GM18873 (cell line): Measurements from ENCODE around the gene KLF7.

Experiments used
- ATAC-seq: cut with Tn5 transposase; IDR thresholded peaks from one replicate; pipeline ENCODE4 v1.9.1; 2021; ENCODE audit warnings: mild to moderate bottlenecking, moderate library complexity, moderate number of reproducible peaks; ENCODE audit not compliant: unreplicated experiment, low FRiP score

Gene KLF7

GRCh38 chr2:207072571-207072970, 93.2 kb downstream of the KLF7 start:
- no peak for ATAC-seq

DNA sequence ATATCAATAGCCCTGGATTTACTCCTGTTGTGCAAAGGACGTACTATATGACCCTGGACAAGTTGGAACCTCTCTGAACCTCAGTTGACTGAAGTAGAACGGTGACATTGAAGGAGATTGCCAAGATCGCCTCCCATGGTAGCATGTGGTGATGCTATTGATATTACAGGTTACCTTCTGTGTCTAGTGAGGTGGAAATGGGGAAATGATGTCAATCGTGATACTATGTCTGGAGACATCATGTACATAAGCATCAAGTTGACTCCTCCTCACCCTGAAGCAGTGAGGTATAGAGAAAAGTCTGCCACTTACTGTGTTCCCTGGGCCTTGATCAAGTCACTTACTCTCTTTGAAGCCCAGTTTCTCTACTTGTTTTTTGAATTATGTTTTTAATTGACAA, 93.9 kb downstream of the KLF7 start:
- ATAC-seq: no peak

DNA sequence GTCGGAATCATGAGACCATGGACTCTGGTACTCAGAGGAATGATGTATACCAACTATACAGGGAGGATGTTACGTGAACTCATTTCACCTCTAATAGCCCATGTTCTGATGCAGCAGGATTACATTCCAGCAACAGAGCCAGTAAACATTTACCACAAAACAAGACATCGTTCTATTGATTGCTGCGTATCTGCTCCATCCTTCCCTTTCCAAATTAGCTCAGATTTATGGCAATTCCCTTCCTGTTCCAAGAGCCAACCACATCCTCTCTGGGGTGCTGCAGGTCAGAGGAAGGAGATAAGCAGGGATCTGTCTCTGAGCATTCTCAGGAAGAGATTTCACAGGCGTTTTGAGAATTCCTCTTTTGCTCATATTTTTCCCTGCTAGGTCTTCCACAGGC, 98.3 kb downstream of the KLF7 start:
- ATAC-seq: no peak

- ATAC-seq: no peak
Observed at GRCh38 chr2:207066791-207067460, 98.8 kb downstream of the KLF7 start.

GRCh38 chr2:207066166-207066565, 99.6 kb downstream of the KLF7 start:
- no peak for ATAC-seq

- no peak for ATAC-seq
Observed at GRCh38 chr2:207064128-207064690, 101.5 kb downstream of the KLF7 start.

- ATAC-seq: no peak
Observed at GRCh38 chr2:207061181-207061580, 104.6 kb downstream of the KLF7 start.

DNA sequence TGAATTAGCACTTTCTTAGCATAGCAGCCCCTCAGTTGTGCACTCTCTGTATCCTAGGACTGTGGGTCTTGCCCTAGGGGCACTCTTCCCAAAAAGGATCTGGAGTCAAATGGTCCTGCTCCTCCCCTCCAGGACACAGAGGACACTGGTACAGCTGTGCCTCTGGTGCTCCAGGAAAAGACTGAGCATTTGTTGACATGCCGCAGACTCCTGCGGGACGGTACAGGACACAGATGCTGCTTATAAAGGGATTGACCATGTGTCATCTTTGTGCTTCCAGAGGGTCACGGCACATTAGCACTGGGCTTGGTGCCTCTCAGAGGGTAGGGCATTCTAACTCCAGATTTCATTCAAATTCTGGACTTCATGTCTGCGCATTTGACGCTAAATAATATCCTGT, 110.5 kb downstream of the KLF7 start:
- ATAC-seq: no peak

GRCh38 chr2:207054521-207054920, 111.2 kb downstream of the KLF7 start:
- no peak for ATAC-seq

DNA sequence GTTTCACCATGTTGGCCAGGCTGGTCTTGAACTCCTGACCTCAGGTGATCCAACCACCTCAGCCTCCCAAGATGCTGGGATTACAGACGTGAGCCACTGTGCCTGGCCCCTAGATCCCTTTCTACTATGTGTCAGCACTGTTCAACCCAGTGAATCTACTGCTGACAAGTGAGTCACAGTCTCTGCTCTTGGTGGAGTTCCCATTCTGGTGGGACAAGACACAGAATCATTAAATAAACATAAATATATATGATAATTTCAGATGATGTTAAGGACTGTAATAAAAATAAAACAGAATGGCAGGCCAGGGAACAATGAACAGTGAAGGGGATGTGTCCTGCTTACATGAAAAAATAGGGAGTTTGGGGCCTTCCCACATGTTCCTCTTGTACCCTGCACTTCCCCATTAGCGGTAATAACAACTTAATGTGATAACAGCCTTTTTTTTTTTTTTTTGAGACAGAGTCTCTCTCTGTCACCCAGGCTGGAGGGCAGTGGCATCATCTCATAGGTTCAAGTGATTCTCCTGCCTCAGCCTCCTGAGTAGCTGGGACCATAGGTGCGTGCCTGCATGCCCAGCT, 114.3 kb downstream of the KLF7 start:
- ATAC-seq: no peak

DNA sequence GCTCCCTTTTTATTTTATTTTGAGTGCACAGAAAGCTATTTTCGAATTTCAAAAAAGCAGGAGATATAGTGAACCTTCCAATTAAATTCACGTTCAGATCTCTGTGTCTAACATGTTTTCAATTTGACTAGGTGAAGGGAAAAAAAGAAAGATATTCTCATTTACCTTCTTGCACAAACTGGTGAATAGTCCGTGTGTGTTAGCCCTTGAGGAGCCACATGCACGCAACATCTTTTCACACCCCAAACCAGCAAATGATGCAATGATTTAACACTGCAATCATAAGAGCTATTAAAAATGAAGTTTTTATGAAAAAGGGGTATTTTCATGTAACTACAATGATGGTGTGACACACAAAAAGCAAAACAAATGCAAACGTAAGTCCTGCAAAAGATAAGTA, 116.6 kb downstream of the KLF7 start:
- ATAC-seq: no peak

- no peak for ATAC-seq
Observed at GRCh38 chr2:207048416-207048815, 117.3 kb downstream of the KLF7 start.

DNA sequence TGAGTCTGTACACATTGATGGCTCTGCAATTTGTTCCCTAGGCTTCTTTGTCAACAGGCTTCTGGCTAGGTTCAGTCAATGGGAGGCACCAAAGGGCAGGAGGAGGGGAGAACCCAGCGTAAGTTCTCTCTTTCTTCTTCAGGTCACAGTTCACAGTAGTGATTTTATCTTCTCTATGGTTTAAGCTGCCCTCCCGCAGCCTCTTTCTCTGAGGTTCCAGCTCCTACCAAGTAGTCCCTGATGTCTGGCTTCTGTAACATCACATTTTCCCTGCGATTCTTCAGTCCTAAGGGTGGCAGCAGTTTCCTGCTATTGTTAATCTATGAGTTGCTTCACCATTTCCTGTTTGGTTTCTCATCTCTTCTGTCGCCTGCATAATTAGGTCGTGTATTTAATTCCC, 119.0 kb downstream of the KLF7 start:
- ATAC-seq: no peak

DNA sequence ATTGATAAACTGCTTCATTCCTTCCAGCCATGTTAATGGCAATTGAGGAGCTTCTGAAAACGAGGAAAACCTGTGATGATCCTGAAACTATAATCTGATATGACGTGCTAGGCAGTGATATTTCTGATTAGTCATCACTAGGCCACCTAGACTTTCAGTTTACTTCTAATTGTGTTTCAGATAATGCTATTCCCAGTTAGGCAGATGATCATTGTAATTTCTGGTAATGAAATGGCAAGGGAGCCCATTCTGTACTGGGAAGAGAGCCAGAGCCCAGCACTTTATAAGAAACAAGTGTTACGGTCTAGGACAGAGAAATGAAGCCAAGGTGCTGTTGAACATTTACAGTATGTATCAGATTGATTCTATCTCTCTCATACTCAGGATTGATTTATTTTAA, 120.2 kb downstream of the KLF7 start:
- no peak for ATAC-seq

DNA sequence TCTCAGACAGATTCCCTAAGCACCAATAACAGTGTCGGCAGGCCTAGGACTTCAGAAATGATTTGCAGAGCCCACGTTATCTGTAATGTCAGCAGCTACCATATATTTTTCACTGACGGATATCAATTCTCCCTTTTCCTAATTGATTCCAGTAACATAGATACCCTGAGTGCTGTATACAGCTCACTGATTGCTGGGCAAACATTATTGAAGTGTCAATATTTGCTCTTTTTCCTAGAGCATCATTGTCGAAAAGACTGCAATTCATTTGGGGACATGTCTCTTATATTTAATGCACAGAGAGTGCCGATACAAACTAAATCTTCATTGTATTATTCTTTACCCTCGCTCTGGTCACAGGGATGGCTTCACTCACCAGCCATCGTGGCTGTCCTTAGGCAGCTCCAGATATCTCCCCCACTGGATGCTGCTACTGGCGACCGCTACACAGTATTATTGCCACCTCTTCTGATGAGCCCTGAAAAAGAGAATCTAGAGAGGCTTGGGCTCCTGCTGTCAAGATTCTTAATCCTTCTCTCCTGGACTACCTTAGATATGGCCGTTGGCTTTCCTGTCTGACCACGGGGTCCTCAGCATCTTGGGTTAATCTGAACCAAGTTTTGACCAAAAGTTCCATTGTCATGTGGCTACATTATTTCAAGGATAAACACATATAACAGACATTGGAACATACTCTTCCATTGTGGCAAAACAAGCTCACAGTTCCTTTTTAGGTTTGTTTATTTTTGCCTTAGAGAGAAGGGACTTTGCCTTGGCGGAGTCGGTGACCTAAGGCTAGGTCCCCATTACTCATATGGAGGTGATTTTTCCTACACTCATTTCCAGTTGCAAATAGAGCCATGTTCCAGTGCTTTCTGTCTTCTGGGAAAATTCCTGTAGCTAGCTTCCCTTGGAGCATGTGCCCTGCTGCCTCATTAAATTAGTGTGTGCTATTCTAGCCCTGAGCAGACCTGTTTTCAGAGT, 121.1 kb downstream of the KLF7 start:
- ATAC-seq: no peak

GRCh38 chr2:207042841-207043240, 122.9 kb downstream of the KLF7 start:
- no peak for ATAC-seq

DNA sequence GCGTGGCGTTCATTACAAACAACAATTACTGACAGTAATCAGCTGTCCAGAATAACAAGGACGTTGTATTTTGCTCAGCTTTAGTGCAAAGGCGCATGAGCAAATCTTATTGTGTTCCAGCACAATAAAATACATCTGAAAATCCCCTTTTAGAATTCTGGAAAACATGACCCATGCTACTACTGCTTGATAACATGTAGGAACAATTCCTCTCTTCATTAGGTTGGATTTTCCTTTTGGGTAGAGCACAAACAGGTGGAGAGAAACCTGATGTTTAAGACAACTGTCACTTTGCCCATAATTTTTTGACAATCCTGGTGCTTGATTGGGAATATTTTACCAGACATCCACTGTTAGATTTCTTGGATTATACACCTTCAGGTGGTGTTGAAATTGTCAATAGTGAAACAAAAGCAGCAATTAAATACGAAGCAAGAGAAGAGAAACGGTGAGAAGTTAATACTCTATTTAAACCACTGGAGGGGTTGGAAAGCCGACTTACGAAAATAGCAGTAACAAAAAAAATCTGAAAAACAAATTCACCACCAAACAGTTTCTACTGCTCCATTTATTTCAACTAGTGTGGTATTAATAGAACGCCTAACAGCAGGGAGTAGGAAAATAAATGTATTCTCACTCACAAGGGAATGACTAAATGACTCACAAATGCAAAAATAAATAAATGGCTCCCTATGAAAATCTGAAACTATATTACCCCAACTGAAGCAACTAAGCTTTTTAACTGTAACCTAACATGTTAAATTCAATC, 123.8 kb downstream of the KLF7 start:
- ATAC-seq: no peak

DNA sequence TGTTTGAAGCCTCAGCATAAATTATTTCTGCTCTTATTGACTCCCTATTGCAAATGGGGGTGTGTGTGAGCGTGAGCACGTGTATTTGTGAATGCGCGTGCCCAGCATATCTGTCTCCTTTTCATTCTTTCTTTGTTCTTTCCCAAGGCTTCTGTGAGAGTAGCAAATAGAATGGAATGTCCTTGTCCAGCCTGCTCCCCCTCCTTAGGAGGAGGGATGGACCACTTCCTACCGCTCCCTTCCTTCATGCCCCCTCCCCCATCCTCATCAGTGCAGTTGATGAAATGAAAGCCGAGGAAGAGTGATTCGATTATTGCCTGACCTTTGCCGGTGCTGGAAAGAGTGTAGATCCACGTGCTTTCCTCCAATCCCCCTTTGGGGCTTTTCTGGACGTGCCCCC, 124.5 kb downstream of the KLF7 start:
- no peak for ATAC-seq

- no peak for ATAC-seq
Observed at GRCh38 chr2:207040696-207041095, 125.1 kb downstream of the KLF7 start.

DNA sequence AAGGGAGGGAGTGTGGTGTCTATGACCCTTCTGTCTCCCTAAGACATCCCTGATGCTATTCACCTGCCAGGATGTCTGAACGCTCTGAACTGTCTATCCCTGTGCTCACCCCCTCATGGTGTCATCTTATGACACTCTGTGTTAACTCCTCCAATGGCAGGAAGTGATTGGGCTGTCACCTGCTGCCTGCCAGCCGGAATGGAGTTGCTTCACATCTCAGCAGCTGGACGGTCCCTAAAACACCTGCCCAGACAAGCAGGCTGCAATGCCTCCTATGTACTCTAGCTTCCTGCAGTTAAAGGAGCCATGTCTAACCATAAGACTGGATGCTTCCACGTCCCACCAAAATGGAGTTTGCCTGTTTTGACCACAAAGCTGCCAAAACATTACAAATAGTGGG, 126.5 kb downstream of the KLF7 start:
- ATAC-seq: no peak
